K562 (cell line): Measurements from ENCODE around the gene ESPN. TPM values are rescaled to one million over a fixed set of nuclear protein-coding genes. Genes with fewer than 3 reads are reported as not detected.

Experiments used
- ATF1 ChIP-seq, 2 experiments: fragments of 450-650 bp in 1 of 2; IDR thresholded peaks; 2 replicates each; pipeline ENCODE4 v1.6.1; 2016; ENCODE audit warnings: missing compliant biosample characterization in 1 of 2, missing genetic modification characterization in 1 of 2
- BHLHE40 ChIP-seq: IDR thresholded peaks from 2 replicates; pipeline ENCODE4 v1.6.1; 2011; ENCODE audit warnings: low read length, improper control_type of control experiment
- FOXK2 ChIP-seq, 2 experiments: fragments of 450-650 bp; IDR thresholded peaks in 1 of 2; conservative IDR thresholded peaks in 1 of 2; 2 replicates each; pipeline ENCODE4 v1.6.1; 2016; ENCODE audit warnings: low read depth in 2 of 2, mild to moderate bottlenecking in 1 of 2
- HNRNPLL ChIP-seq: fragments of 200-400 bp; formaldehyde crosslinking; IDR thresholded peaks from 2 replicates; pipeline ENCODE4 v1.6.1; 2017; ENCODE audit warnings: low read length, low read depth, mild to moderate bottlenecking; ENCODE audit not compliant: poor library complexity, severe bottlenecking
- JUND ChIP-seq, 2 experiments: IDR thresholded peaks; 2 replicates in 1 of 2; 3 replicates in 1 of 2; pipeline ENCODE4 v1.6.1; 2011; ENCODE audit warnings: borderline replicate concordance in 2 of 2, low read depth in 2 of 2, low read length in 2 of 2, improper control_type of control experiment in 1 of 2, missing biosample characterization in 1 of 2, missing genetic modification characterization in 1 of 2, missing genetic modification reagents in 1 of 2
- MAZ ChIP-seq, 2 experiments: fragments of 450-650 bp in 1 of 2; sonication (generic) in 1 of 2; formaldehyde crosslinking; IDR thresholded peaks in 1 of 2; conservative IDR thresholded peaks in 1 of 2; 2 replicates each; pipeline versions ENCODE4 v1.4.0 to v1.5.0; 2020; ENCODE audit warnings: mild to moderate bottlenecking in 1 of 2, missing genetic modification reagents in 1 of 2
- MBD2 ChIP-seq: sonication (generic); IDR thresholded peaks from 2 replicates; pipeline ENCODE4 v1.6.1; 2016; ENCODE audit warnings: low read depth, borderline replicate concordance
- MED1 ChIP-seq: sonication (generic); formaldehyde crosslinking; IDR thresholded peaks from 2 replicates; pipeline ENCODE4 v1.8.1; 2023; ENCODE audit warnings: missing genetic modification reagents, borderline replicate concordance
- NR3C1 ChIP-seq: sonication (generic); formaldehyde crosslinking; IDR thresholded peaks from 2 replicates; pipeline ENCODE4 v1.8.1; 2022; ENCODE audit warnings: missing genetic modification reagents
- POU5F1 ChIP-seq: fragments of 150-350 bp; IDR thresholded peaks from 2 replicates; pipeline ENCODE4 v1.6.1; 2014; ENCODE audit warnings: borderline replicate concordance, low read length, low read depth, mild to moderate bottlenecking; ENCODE audit not compliant: partially characterized antibody
- RBM39 ChIP-seq: fragments of 200-400 bp; formaldehyde crosslinking; optimal IDR thresholded peaks from 2 replicates; pipeline ENCODE3; 2018; ENCODE audit warnings: low read depth, low read length
- SMAD4 ChIP-seq: fragments of 250-450 bp; sonication (Bioruptor Pico); conservative IDR thresholded peaks from 2 replicates; pipeline ENCODE4 v1.8.0; 2021; ENCODE audit warnings: inconsistent platforms, mild to moderate bottlenecking, moderate library complexity
- TRIM24 ChIP-seq, 2 experiments: fragments of 450-650 bp; IDR thresholded peaks; 2 replicates each; pipeline ENCODE4 v1.6.1; 2016
- USF1 ChIP-seq: sonication (generic); formaldehyde crosslinking; IDR thresholded peaks from 2 replicates; pipeline ENCODE4 v1.9.0; 2022; ENCODE audit warnings: mild to moderate bottlenecking, missing genetic modification reagents
- ZBTB33 ChIP-seq: sonication (generic); formaldehyde crosslinking; IDR thresholded peaks from 2 replicates; pipeline ENCODE4 v1.8.1; 2023; ENCODE audit warnings: mild to moderate bottlenecking, missing genetic modification reagents
- ZNF174 ChIP-seq: fragments of 250-450 bp; sonication (Bioruptor Pico); IDR thresholded peaks from 2 replicates; pipeline ENCODE4 v1.4.0; 2020; ENCODE audit warnings: mild to moderate bottlenecking
- ZNF197 ChIP-seq: fragments of 200-800 bp; sonication (Bioruptor generic); IDR thresholded peaks from 2 replicates; pipeline ENCODE4 v1.6.1; 2016; ENCODE audit warnings: low read depth, missing genetic modification characterization, missing compliant biosample characterization
- ZNF253 ChIP-seq: fragments of 250-450 bp; sonication (Bioruptor Pico); conservative IDR thresholded peaks from 2 replicates; pipeline ENCODE4 v1.6.1; 2021; ENCODE audit warnings: mild to moderate bottlenecking
- polyA plus RNA-seq, 8 experiments: library from polyadenylated mRNA; depleted of rRNA in 4 of 8; stranded (reverse) in 5 of 8; unstranded in 3 of 8; fragments of >200 nt; fragmentation: Nextera tagmentation in 2 of 8; fragmentation: Illumina TruSeq in 1 of 8; extraction: Ambion mirVana in 2 of 8; extraction: Trizol in 1 of 8; gene quantifications; 2 replicates each; pipeline versions ENCODE4 v1.2.1 to v1.2.3, GENCODE V29; 2011 to 2014; ENCODE audit warnings: inconsistent platforms in 1 of 8, missing spikeins in 1 of 8
- total RNA-seq, 7 experiments: library from RNA; depleted of rRNA in 6 of 7; stranded (reverse); fragments of >200 nt in 6 of 7; fragmentation: Illumina TruSeq in 2 of 7; extraction: Trizol in 2 of 7; gene quantifications; 2 replicates each; pipeline versions ENCODE4 v1.2.1 to v1.2.3, GENCODE V29; 2011 to 2021; ENCODE audit warnings: low replicate concordance in 1 of 7
- TF ChIP-seq, protein P1 (sequence below), 2 experiments: fragments of 450-650 bp; IDR thresholded peaks; 2 replicates each; pipeline ENCODE4 v1.6.1; 2018; ENCODE audit warnings: mild to moderate bottlenecking in 2 of 2, low read depth in 1 of 2; ENCODE audit not compliant: partially characterized antibody in 2 of 2

The ESPN gene
- total and polyA plus RNA-seq, 9 of the 15 experiments (the other 6 are each of a cell fraction or from before 2014, with no cell fraction given): 0.07 to 1.2 (median 0.45) TPM; not detected in 3

- TF ChIP-seq ATF1 (CRISPR knock-in tag; IDR thresholded peaks at IDR 0.05) (no peak), ATF1 (tag; IDR thresholded peaks at IDR 0.05) (no peak), ZNF253 (CRISPR knock-in tag) (no peak), MAZ (CRISPR knock-in tag; conservative IDR thresholded peaks at IDR 0.05 in 1 of 2, IDR thresholded peaks at IDR 0.05 in 1 of 2) (0 out of 4 replicates have a peak, but pooled peaks of 1 of the 2 experiments have one; percentile 10), FOXK2 (conservative IDR thresholded peaks at IDR 0.05 in 1 of 2, IDR thresholded peaks at IDR 0.05 in 1 of 2; ENCODE audit: low read depth in 2 of 2) (peak in 1 of 2 experiments; percentile 96; a peak in 2 of 4 replicates), MBD2 (peak; percentile 61; the same call in 1 of the 2 replicates), ZBTB33 (CRISPR knock-in tag) (no peak), RBM39 (no peak), NR3C1 (CRISPR knock-in tag) (no peak), SMAD4 (no peak), BHLHE40 (peak; percentile 49), JUND (IDR thresholded peaks at IDR 0.05; ENCODE audit: borderline replicate concordance, low read depth, low read length) (peak; percentile 86), JUND (tag; IDR thresholded peaks at IDR 0.05; ENCODE audit: borderline replicate concordance, low read depth, low read length) (no peak), POU5F1 (no peak), USF1 (CRISPR knock-in tag) (no peak), MED1 (CRISPR knock-in tag) (no peak), TRIM24 (IDR thresholded peaks at IDR 0.05) (no peak), HNRNPLL (peak; percentile 55), ZNF197 (no peak), ZNF174 (CRISPR knock-in tag) (no peak)
- TF ChIP-seq, protein P1, sequence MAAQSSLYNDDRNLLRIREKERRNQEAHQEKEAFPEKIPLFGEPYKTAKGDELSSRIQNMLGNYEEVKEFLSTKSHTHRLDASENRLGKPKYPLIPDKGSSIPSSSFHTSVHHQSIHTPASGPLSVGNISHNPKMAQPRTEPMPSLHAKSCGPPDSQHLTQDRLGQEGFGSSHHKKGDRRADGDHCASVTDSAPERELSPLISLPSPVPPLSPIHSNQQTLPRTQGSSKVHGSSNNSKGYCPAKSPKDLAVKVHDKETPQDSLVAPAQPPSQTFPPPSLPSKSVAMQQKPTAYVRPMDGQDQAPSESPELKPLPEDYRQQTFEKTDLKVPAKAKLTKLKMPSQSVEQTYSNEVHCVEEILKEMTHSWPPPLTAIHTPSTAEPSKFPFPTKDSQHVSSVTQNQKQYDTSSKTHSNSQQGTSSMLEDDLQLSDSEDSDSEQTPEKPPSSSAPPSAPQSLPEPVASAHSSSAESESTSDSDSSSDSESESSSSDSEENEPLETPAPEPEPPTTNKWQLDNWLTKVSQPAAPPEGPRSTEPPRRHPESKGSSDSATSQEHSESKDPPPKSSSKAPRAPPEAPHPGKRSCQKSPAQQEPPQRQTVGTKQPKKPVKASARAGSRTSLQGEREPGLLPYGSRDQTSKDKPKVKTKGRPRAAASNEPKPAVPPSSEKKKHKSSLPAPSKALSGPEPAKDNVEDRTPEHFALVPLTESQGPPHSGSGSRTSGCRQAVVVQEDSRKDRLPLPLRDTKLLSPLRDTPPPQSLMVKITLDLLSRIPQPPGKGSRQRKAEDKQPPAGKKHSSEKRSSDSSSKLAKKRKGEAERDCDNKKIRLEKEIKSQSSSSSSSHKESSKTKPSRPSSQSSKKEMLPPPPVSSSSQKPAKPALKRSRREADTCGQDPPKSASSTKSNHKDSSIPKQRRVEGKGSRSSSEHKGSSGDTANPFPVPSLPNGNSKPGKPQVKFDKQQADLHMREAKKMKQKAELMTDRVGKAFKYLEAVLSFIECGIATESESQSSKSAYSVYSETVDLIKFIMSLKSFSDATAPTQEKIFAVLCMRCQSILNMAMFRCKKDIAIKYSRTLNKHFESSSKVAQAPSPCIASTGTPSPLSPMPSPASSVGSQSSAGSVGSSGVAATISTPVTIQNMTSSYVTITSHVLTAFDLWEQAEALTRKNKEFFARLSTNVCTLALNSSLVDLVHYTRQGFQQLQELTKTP (IDR thresholded peaks at IDR 0.05; ENCODE audit: low read depth in 1 of 2, partially characterized antibody in 2 of 2): peak in 1 of 2 experiments; percentile 35
Measured at GRCh38 chr1:6490181-6491080, 65.9 kb downstream of the ESPN start (continued).
